GM21619 (cell line): ENCODE results near the gene ARHGEF3.
"Not testable (repeated sequence)": the region's sequence is repeated elsewhere in the genome, so short reads cannot be mapped to it uniquely, and the experiment has no call there.

Experiments
- ATAC-seq: cut with Tn5 transposase; IDR thresholded peaks from one replicate; pipeline ENCODE4 v1.9.1; 2021; ENCODE audit not compliant: unreplicated experiment

ARHGEF3 gene

DNA sequence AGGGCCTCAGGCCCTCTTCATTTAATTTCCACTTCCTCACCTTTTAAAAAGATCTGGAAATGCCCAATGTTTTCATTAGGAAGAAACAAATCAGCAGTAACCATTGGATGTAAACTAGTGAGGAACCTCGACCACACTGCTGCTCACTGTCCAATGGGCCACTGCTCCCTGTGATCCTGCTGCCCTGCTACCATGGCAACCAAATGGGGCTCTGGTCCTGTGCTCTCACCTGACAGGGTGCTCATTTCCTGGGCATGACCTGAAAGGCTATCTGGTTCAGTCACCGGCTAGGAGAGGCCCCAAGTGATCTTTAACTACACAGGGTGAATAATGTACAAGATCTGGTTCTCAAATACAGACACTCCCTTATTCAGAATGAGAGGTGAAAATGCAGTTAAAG lies 54.6 kb downstream of the ARHGEF3 start:
- no peak for ATAC-seq

DNA sequence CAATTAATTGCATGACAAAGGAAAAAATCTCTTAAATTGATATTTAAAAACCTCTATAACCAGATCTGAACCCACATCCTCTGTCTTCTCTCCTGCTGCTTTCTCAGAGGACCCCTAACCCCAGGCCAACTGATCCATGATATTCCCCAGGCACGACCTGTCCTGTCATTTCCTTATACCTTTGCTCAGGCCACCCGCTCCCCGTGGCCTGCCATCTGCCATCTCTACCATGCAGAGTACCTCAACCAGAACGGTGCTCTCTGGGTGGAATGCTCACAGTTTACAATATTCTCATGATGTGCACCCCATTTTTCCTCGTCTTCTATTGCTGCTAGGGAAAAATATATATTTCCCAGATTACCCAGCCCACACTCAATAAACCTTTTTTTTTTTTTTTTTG lies 57.7 kb downstream of the ARHGEF3 start:
- ATAC-seq, result no peak

DNA sequence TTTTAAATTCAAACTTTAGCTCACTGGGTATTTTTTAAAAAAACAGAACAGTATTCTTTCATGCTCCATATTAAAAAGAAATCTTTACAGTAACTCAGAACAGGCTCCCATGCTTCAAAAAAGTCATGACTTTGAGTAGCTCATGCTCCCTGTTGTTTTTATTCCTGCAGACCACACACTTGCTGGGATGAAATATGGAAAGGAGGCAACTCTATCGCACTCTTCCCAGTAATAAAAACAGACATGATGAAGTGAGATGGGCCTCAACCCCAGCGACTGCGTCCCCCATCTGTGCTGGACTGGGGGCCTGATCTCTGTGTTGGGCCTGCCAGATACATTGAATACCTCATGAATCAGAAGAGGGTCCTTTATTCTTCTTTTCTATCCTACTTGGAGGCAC lies 58.9 kb downstream of the ARHGEF3 start:
- no peak for ATAC-seq

DNA sequence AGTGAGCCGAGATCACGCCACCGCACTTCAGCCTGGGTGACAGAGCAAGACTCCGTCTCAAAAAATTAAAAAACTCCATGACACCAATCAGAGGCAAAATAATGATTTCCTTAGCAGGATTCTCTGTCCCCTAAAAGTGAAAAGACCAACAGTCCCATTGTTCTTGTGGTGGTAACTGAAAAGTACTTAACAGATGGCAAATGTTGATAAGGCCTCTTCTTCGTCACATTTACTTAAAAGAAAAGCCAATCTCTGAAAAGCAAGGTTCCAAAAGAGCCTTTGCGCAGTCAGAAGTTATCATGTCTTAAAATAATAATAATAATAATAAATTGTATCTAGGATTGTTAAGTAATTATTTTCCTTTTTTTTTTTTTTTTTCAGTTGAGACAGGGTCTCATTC lies 62.7 kb downstream of the ARHGEF3 start:
- no peak for ATAC-seq

DNA sequence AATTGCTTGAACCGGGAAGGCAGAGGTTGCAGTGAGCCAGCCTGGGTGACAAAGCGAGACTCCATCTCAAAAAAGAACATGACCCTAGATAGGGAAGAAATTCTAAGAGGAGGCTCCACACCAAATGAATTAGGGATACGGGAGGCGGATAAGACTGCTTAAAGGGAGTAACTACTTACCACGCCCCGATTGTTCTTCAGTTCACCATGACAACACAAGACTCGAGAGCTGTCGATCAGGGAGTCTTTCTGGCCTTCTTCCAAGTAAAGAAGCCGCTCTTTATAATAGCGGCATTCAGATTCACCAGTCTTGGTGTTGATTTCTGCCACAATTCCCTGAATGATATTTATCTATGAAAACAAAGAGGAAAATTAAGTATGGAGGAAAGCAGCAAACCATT lies 64.7 kb downstream of the ARHGEF3 start:
- no peak for ATAC-seq

DNA sequence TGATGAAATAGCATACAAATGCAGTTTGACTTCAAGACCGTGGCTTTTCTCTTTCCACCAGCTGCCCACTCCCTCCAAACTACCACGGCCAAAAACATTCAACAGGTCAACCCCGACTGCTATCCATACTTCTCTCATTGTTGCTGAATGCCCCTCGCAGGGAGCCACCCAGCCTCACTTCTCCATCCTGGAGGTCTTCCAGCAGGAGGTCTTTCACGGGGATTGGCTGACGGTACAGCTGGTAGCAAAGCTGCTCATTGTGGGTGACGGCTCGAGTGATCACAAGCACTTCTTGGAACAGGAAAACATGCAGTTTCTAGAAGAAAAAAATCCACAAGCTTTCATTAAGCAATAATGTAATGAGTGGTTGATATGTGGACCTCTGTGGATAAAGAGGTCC lies 69.6 kb downstream of the ARHGEF3 start:
- ATAC-seq, result no peak

DNA sequence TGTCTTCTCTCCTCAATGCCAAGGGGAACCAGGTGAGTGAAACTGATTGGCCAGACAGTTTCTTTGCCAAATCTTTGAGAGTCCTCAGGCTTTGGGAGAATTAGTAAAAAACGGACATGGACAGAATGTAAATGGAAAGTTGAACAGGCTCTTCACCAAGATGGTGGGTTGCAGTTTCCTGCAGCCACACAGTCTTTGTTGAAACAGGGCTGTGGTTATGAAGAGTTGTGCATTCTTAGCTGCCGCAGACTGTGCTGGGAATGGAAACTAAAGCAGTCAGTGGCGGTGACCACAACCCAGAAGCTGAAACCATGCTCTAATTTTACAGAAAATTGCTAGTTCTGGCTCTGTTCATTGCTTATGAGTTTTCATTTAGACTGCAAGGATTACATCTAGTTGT lies 76.6 kb downstream of the ARHGEF3 start:
- ATAC-seq, result peak; percentile 98

DNA sequence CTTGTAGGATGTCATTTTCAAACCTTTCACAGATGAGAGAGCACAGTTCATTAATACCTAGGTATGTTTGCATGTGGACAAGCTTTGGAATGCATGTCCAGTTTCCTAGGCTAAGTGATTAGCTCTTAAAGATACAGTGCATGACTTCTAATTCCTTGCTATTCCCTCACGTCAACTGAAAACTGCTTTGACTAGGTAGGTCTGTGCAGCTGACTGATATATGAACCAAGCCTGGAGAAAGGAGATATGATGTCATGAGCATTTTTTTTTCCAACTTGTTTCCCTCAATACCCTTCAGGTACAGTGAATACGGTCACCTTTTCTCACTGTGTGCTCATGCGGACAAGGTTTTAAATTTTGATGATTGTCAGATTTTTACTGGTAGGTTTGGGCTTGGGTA lies 77.1 kb downstream of the ARHGEF3 start:
- ATAC-seq, result no peak

DNA sequence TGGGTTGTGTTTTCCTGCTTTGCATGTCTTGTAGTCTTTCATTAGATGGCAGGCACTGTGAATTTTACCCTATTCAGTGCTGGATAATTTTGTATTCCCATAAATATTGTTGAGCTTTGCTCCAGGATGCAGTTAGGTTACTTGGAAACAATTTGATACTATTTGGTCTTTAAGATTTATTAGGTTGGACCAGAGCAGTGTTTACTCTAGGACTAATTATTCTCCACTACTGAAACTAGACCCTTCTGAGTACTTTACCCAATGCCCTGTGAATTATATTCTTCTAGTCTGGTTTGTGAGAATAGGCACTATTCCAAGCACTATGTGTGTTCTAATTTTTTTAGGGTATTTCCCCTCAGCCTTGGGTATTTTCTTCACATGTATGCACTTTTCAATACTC lies 80.9 kb downstream of the ARHGEF3 start:
- ATAC-seq, result no peak

DNA sequence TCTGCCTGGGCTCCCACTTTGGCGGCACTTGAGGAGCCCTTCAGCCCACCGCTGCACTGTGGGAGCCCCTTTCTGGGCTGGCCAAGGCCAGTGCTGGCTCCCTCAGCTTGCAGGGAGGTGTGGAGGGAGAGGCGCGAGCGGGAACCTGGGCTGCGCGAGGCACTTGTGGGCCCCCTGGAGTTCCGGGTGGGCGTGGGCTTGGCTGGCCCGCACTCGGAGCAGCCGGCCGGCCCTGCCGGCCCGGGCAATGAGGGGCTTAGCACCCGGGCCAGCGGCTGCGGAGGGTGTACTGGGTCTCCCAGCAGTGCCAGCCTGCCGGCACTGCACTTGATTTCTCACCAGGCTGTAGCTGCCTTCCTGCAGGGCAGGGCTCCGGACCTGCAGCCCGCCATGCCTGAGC lies 82.9 kb downstream of the ARHGEF3 start:
- ATAC-seq, result not testable (repeated sequence)

DNA sequence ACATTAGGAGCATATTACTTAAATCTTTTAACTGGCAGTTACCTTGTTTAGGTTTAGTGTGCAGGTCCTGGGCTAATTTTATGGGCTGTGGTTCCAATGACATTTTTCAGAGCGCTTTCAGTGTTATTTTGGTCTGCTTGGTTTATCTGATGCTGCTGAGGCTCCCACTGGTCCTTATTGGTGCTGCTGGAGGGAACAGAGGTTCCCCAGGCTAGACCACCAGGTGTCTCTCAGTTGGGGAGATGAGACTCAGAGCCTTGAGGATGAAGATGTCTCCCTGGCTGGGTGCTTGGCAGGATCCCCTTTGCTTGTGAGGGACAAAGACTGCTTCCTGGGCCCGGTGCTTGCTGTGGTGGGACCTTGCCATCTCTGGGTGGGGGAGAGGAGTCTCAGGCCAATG lies 90.4 kb downstream of the ARHGEF3 start:
- ATAC-seq, result no peak

DNA sequence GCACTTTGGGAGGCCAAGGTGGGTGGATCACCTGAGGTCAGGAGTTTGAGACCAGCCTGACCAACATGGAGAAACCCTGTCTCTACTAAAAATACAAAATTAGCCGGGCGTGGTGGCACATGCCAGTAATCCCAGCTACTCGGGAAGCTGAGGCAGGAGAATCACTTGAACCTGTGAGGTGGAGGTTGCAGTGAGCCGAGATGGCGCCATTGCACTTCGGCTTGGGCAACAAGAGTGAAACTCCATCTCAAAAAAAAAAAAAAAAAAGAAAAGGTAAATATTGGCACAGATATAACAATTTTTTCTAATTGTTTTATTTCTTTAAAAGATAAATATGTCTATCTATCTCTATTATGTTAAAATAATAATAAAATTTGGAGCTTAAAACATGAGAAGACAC lies 94.3 kb downstream of the ARHGEF3 start:
- not testable (repeated sequence) for ATAC-seq

DNA sequence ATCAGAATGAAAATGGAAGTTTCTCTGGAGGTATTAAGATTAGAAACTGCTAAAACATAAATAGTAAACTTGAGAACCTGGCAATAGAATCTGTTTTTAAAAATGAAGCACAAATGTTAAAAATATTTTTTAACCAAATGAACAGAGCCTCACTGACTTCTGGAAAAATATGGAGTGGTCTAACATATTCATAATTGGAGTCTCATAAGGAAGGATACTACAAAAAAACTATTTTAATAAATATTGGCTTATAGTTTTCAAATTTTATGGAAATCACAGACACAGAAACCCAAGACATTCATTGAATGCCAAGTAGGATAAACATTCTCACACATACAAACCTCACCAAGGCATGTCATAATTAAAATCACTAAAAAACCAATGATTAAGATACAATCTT lies 95.1 kb downstream of the ARHGEF3 start:
- no peak for ATAC-seq

DNA sequence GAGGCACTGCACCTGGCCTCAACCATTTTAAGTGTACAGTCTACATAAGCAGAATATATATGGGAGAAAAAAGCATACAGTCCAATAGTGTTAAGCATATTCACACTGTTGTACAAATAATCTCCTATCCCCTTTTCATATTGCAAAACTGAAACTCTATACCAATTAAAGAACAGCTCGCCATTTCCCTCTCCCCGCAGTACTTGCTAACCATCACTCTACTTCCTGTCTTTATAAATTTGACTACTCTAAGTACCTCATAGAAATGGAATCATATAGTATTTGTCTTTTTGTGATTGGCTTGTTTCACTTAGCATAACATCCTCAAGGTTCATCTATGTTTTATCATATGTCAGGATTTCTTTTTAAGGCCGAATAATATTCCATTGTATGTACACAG lies 97.0 kb downstream of the ARHGEF3 start:
- no peak for ATAC-seq

DNA sequence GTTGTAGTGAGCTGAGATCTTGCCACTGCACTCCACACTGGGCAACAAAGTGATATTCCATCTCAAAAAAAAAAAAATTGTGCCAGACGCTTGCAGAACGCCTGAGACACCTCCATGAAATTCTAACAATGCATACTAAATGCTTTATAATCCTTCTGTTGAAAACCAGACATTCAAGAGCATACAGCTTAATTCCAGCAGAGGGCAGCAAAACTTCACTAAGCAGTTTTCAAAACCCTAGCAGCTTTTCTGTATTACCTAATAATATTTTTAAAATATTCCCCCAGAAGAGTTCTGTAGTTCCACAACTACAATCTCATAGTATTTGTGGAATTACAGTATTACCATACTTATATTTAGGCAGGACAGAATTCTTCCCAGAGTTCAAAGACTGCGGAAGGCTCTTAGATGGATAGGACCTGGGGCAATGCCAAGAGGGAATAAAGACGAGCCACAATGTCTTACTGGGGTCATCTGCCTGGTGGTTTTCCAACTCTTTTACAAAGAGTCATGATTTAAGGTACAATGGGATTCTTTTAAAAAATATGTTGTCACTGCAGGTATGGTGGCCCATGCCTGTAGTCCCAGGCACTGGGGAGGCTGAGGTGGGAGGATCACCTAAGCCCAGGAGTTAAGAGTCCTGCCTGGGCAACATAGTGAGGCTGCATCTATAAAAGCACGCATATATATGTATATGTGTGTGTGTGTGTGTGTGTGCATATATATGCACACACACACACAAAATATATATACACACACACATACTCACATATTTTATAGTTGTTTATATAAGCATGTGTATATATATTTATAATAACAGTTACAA lies 99.0 kb downstream of the ARHGEF3 start:
- no peak for ATAC-seq

DNA sequence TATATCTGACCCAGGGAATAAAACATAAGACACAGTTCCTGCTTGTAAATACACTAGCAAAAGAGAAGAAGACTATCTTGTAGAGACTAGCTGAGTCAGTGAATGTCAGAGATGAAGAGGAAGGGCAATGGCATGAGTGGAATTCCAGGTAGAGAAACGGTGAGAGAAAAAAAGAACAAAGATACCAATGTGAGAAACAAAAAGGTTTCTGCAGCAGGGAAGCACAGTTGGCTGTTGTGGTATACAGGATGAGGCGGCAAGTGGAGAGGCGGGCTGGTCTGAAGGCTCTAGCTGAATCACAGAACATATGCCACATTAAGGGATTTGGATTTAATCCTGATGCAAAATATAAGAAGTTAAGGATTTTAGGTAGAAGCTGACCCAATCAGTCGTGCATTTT lies 101.6 kb downstream of the ARHGEF3 start:
- no peak for ATAC-seq

DNA sequence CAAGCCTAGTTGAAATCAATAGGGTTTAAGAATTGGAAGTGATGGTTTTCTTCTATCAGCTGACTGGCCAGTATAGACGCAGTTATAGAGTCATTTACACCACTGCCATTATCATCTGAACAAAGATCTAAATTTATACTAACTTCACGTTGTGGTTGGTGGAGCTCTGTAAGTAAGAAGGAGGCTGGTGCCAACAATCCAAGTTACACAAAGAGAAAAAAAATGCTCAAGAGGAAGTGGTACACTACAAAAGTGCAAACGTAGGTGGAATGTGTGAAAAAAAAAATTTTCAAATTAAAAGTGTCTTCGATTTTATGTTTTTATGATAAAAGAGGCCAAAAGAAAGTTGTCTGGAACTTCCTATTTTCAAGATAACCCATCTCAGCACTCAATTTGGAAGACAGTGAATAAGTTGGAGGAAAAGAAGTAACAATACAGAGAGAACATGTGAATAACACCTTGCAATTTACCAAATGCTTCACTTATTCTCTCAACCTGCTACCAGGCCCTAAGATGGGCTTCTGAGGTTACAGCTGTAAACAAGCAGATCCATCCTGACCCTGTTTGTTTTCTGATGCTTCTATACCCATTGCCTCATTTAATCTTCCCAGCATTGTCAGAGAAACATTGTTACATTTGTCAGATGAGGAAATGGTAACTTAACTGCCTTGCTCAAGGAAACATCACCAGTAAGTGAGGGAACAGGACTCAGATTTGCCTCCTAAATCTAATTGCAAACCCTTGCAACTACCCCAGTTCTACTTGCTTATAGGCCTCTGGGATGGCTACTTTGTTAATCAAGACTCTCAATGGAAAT lies 106.7 kb downstream of the ARHGEF3 start:
- ATAC-seq, result no peak

DNA sequence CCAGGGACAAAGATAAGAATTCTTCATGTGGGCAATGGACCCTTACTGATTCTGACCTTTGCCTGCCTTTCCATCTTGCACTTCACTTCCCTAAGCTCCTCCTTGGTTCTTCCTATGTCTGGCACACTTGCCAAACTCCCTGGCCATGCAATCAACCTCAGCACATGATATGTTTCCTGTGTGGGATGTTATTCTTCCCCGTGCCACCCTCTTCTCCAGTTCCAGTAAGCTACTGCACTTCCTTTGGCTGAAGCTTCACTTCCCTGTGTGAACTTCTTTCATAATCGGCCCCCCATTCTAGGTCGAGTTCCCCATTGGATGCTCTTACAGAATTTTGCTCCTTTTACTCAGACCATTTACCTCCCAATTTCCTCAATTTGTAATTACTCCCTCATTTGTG lies 108.0 kb downstream of the ARHGEF3 start:
- no peak for ATAC-seq

DNA sequence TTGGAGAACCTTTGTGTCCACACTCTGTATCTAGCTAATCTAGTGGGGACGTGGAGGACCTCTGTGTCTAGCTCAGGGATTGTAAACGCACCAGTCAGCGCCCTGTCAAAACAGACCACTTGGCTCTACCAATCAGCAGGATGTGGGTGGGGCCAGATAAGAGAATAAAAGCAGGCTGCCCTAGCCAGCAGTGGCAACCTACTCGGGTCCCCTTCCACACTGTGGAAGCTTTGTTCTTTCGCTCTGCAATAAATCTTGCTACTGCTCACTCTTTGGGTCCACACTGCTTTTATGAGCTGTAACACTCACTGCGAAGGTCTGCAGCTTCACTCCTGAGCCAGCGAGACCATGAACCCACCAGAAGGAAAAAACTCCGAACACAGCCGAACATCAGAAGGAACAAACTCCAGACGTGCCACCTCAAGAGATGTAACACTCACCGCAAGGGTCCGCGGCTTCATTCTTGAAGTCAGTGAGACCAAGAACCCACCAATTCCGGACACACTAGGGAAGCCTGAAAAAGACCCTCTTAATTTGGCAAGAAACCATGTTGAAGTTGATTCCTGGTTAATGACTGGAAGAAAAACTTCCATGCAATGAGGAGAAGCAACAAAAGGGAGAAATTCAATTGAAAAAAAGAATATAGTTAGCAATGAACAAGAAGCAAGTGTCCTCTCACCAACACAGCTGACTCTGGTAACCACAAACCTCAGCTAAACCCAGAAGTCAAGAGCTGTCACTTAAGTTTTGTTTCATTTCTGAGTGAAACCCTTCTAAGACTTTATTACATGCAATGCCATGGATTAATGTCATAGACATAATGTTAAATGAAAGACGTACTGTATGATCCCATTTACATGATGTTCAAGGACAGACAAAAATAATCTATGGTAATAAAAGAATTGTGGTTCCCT lies 109.0 kb downstream of the ARHGEF3 start:
- ATAC-seq, result peak; percentile 77

DNA sequence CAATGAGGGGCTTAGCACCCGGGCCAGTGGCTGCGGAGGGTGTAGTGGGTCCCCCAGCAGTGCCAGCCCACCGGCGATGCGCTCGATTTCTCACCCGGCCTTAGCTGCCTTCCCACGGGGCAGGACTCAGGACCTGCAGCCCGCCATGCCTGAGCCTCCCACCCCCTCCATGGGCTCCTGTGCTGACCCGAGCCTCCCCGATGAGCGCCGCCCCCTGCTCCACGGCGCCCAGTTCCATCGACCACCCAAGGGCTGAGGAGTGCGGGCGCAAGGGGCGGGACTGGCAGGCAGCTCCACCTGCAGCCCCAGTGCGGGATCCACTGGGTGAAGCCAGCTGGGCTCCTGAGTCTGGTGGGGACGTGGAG lies 109.8 kb downstream of the ARHGEF3 start:
- not testable (repeated sequence) for ATAC-seq
